SK-N-SH (cell line): Measurements from ENCODE around the gene OR7G3. TPM values are rescaled to one million over a fixed set of nuclear protein-coding genes. Genes with fewer than 3 reads are reported as not detected.

Source experiments
- CTCF ChIA-PET: fragments of 300-600, 350-600 bp; formaldehyde crosslinking; extraction: SDS; loops from one replicate; lab custom pipeline; 2021; lab: Yijun Ruan, JAX
- POLR2A ChIA-PET: fragments of 350-600 bp; sonication (Branson Sonifier 250); formaldehyde crosslinking; extraction: SDS; loops from one replicate; lab custom pipeline; 2020; ENCODE audit warnings: antibody characterized with exemption, inconsistent platforms; lab: Yijun Ruan, JAX
- DNase-seq: peaks from one replicate; pipeline ENCODE4 v3.0.0; 2012
- H2AFZ ChIP-seq: fragments of 200-600 bp; sonication (generic); 2 replicates; pipeline ENCODE4 v1.8.1; 2016; ENCODE audit warnings: antibody characterized with exemption, mild to moderate bottlenecking, low read depth
- H3F3A ChIP-seq: fragments of 200-600 bp; sonication (generic); replicated peaks from 2 replicates; pipeline ENCODE3; 2016; ENCODE audit warnings: antibody characterized with exemption, mild to moderate bottlenecking; ENCODE audit not compliant: insufficient read depth
- H3K27ac ChIP-seq, 2 experiments: fragments of 200-500 bp in 1 of 2; fragments of 200-600 bp in 1 of 2; sonication (Bioruptor generic) in 1 of 2; sonication (generic), shearing (Covaris generic) in 1 of 2; 2 replicates each; pipeline versions ENCODE4 v1.5.1 to v1.6.1; 2014 to 2016; ENCODE audit warnings: low read depth in 2 of 2, inconsistent platforms in 1 of 2, low read length in 1 of 2, mild to moderate bottlenecking in 1 of 2, mixed read lengths in 1 of 2
- H3K27me3 ChIP-seq: fragments of 200-600 bp; sonication (generic), shearing (Covaris generic); 2 replicates; pipeline ENCODE4 v1.6.1; 2016; ENCODE audit warnings: mixed run types; ENCODE audit not compliant: insufficient read depth
- H3K36me3 ChIP-seq, 2 experiments: fragments of 200-500 bp in 1 of 2; fragments of 200-600 bp in 1 of 2; sonication (Bioruptor generic) in 1 of 2; sonication (generic) in 1 of 2; replicated peaks in 1 of 2; 2 replicates each; pipeline versions ENCODE3 to v1.5.1; 2014 to 2016; ENCODE audit warnings: low read length in 1 of 2, mild to moderate bottlenecking in 1 of 2; ENCODE audit not compliant: insufficient read depth in 2 of 2, control insufficient read depth in 1 of 2
- H3K4me1 ChIP-seq, 2 experiments: fragments of 200-500 bp in 1 of 2; fragments of 200-600 bp in 1 of 2; sonication (Bioruptor generic) in 1 of 2; sonication (generic), shearing (Covaris generic) in 1 of 2; 2 replicates each; pipeline versions ENCODE4 v1.5.1 to v1.6.1; 2014 to 2016; ENCODE audit warnings: low read depth in 1 of 2, low read length in 1 of 2, mixed run types in 1 of 2; ENCODE audit not compliant: insufficient read depth in 2 of 2, control insufficient read depth in 1 of 2
- H3K4me2 ChIP-seq: fragments of 200-600 bp; sonication (generic), shearing (Covaris generic); 2 replicates; pipeline ENCODE4 v1.6.1; 2017; ENCODE audit warnings: mixed run types
- H3K4me3 ChIP-seq, 2 experiments: fragments of 200-500 bp in 1 of 2; fragments of 200-600 bp in 1 of 2; sonication (Bioruptor generic) in 1 of 2; sonication (generic), shearing (Covaris generic) in 1 of 2; 2 replicates each; pipeline versions ENCODE4 v1.5.1 to v1.8.1; 2014 to 2016; ENCODE audit warnings: low read depth in 2 of 2, inconsistent platforms in 1 of 2, low read length in 1 of 2, mild to moderate bottlenecking in 1 of 2, mixed read lengths in 1 of 2, moderate library complexity in 1 of 2
- H3K79me2 ChIP-seq: fragments of 200-600 bp; sonication (generic); 2 replicates; pipeline ENCODE4 v1.8.1; 2017; ENCODE audit warnings: mild to moderate bottlenecking; ENCODE audit not compliant: insufficient read depth
- H3K9ac ChIP-seq: fragments of 200-600 bp; sonication (generic); 2 replicates; pipeline ENCODE4 v1.6.1; 2017; ENCODE audit warnings: mixed run types
- H3K9me2 ChIP-seq: fragments of 200-600 bp; sonication (generic); 2 replicates; pipeline ENCODE4 v1.6.1; 2017; ENCODE audit warnings: mixed run types
- H3K9me3 ChIP-seq: fragments of 200-600 bp; sonication (generic); 2 replicates; pipeline ENCODE4 v1.6.1; 2017; ENCODE audit warnings: mixed run types, mild to moderate bottlenecking, moderate library complexity
- H4K20me1 ChIP-seq: fragments of 200-600 bp; sonication (generic); 2 replicates; pipeline ENCODE4 v1.6.1; 2017; ENCODE audit warnings: mild to moderate bottlenecking, mixed run types; ENCODE audit not compliant: insufficient read depth
- MAX ChIP-seq: IDR thresholded peaks from 2 replicates; pipeline ENCODE4 v1.4.0; 2012; ENCODE audit warnings: low read depth
- NFIC ChIP-seq: IDR thresholded peaks from 2 replicates; pipeline ENCODE4 v1.4.0; 2012; ENCODE audit warnings: borderline replicate concordance
- POLR2AphosphoS5 ChIP-seq: IDR thresholded peaks from 2 replicates; pipeline ENCODE4 v1.6.1; 2012; ENCODE audit warnings: low read depth, low read length
- RFX5 ChIP-seq: IDR thresholded peaks from 2 replicates; pipeline ENCODE4 v1.6.1; 2012; ENCODE audit warnings: mild to moderate bottlenecking, improper control_type of control experiment, low read length
- SIN3A ChIP-seq: IDR thresholded peaks from 2 replicates; pipeline ENCODE4 v1.6.1; 2012; ENCODE audit warnings: low read depth, mild to moderate bottlenecking, low read length, moderate library complexity, borderline replicate concordance
- SMC3 ChIP-seq: IDR thresholded peaks from 2 replicates; pipeline ENCODE4 v1.6.1; 2012; ENCODE audit warnings: low read depth, low read length, improper control_type of control experiment
- USF1 ChIP-seq: IDR thresholded peaks from 2 replicates; pipeline ENCODE4 v1.4.0; 2012; ENCODE audit warnings: low read depth, borderline replicate concordance
- WGBS: methylation state at CpG from one replicate; pipeline ENCODE4 v1.1.6; 2017; ENCODE audit warnings: low lambda C conversion rate; 5-methylcytosine and 5-hydroxymethylcytosine counted together
- polyA plus RNA-seq, 3 experiments: library from polyadenylated mRNA; depleted of rRNA; stranded (reverse); fragments of >200 nt; gene quantifications; 2 replicates each; pipeline ENCODE4 v1.2.3, GENCODE V29; 2012

OR7G3 gene
- polyA plus RNA-seq, 1 of the 3 experiments (the other 2 are of a cell fraction): not detected

DNA sequence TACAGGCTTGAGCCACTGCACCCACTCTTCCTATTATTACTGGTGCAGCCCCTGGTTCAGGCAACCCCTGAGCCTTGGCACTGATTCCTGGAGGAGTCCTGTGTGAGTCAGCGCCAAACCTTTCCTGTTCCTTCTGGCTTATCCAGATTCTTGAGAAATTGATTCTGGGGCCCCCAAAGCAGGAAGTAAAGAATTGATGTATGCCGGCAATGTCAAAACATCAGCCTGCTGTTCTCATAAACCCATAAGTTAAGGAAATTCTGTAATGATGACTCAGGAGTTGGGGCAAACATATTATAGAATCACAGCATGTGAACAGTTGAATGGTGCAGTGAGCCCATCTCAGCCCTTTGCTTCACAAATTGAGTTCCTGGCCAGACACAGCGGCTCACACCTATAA is 1.4 kb upstream of the OR7G3 start:
- peaks cover 33% of the 10 kb centered on the region; the same call in 1 of the 2 replicates for H3K27me3 ChIP-seq
- CTCF ChIA-PET: interaction anchor here (1.6 kb wide), 1 partner anchor 77 kb away, joined by 4 read pairs; no protein-coding TSS in a partner anchor
- WGBS: 18% methylated on average over 3 of the region's 3 CpGs
- H3K9ac ChIP-seq: no peak overlapping the region
- no peaks in the 10 kb centered on the region for H3K36me3 ChIP-seq
- no peak for DNase-seq
- no peaks in the 10 kb centered on the region for H3F3A ChIP-seq
- H4K20me1 ChIP-seq: no peaks in the 10 kb centered on the region
- POLR2A ChIA-PET: no interaction called here
- 0 out of 2 replicates have a peak, but pooled peaks cover under 1% of the 10 kb centered on the region for H3K9me2 ChIP-seq
- no peaks in the 10 kb centered on the region for H3K4me1 ChIP-seq
- TF ChIP-seq SMC3 (no peak), NFIC (0 out of 2 replicates have a peak, but pooled peaks have one; percentile 16), RFX5 (no peak), MAX (no peak)
- no peak overlapping the region for H3K27ac ChIP-seq
- H3K4me3 ChIP-seq: no peak overlapping the region
- H3K4me2 ChIP-seq: no peak overlapping the region
- H3K9me3 ChIP-seq: no peaks in the 10 kb centered on the region
- H2AFZ ChIP-seq: no peak overlapping the region
- no peaks in the 10 kb centered on the region for H3K79me2 ChIP-seq

GRCh38 chr19:9116547-9116946 is 10.2 kb downstream of the OR7G3 start:
- Histone ChIP-seq H3K9me2 (no peaks in the 10 kb centered on the region), H3K36me3 (no peaks in the 10 kb centered on the region), H4K20me1 (no peaks in the 10 kb centered on the region), H3K27me3 (peaks cover 14% of the 10 kb centered on the region; the same call in 1 of the 2 replicates), H3F3A (no peaks in the 10 kb centered on the region), H3K9ac (no peak overlapping the region), H3K4me2 (no peak overlapping the region), H3K4me1 (no peaks in the 10 kb centered on the region), H3K79me2 (no peaks in the 10 kb centered on the region), H2AFZ (no peak overlapping the region), H3K9me3 (no peaks in the 10 kb centered on the region), H3K27ac (no peak overlapping the region)
- POLR2A ChIA-PET: no interaction called here
- DNase-seq: no peak
- CTCF ChIA-PET: no interaction called here
- 7% methylated on average over 5 of the region's 5 CpGs for WGBS
- TF ChIP-seq USF1: no peak
- no peak for TF ChIP-seq SIN3A
- TF ChIP-seq, all 33 proteins: peak for 0
- H3K4me3 ChIP-seq: no peak overlapping the region

GRCh38 chr19:9115307-9115813 is 11.4 kb downstream of the OR7G3 start, which contains the start of gene OR7G1:
Gene OR7G1 (minus strand): TSS chr19:9115763. CDS start chr19:9115763, 0 bp downstream.
- Histone ChIP-seq H3F3A (no peaks in the 10 kb centered on the region), H3K36me3 (no peaks in the 10 kb centered on the region), H3K4me2 (no peak within 1 kb of the TSS), H3K79me2 (no peaks in the 10 kb centered on the region), H2AFZ (no peak within 1 kb of the TSS), H3K9me2 (no peaks in the 10 kb centered on the region), H3K9me3 (no peaks in the 10 kb centered on the region), H3K27me3 (peaks cover 23% of the 10 kb centered on the region; the same call in 1 of the 2 replicates), H3K27ac (no peak within 1 kb of the TSS), H3K4me3 (no peak within 1 kb of the TSS), H3K4me1 (no peaks in the 10 kb centered on the region), H4K20me1 (no peaks in the 10 kb centered on the region), H3K9ac (no peak within 1 kb of the TSS)
- no peak for DNase-seq
- CTCF ChIA-PET: no interaction called here
- WGBS: 0% methylated on average over 2 of the region's 2 CpGs
- POLR2A ChIA-PET: no interaction called here
- TF ChIP-seq RFX5 (no peak), POLR2AphosphoS5 (no peak), USF1 (no peak)
